NB4 (cell line): ENCODE measurements around the gene CNTN1.

ENCODE experiments used
- MYC ChIP-seq: IDR thresholded peaks from 2 replicates; pipeline ENCODE4 v1.6.1; 2011; ENCODE audit warnings: low read depth, low read length
- POLR2A ChIP-seq: IDR thresholded peaks from 2 replicates; pipeline ENCODE4 v1.6.1; 2011; ENCODE audit warnings: mild to moderate bottlenecking; ENCODE audit not compliant: insufficient read length; ENCODE audit errors: extremely low read depth
- TF ChIP-seq, protein P1 (sequence below): IDR thresholded peaks from one replicate; pipeline ENCODE4 v1.5.1; 2012; ENCODE audit warnings: low read depth, low read length
- TF ChIP-seq, protein P2 (sequence below): IDR thresholded peaks from 2 replicates; pipeline ENCODE4 v1.6.1; 2011; ENCODE audit warnings: low read depth, low read length

DNA sequence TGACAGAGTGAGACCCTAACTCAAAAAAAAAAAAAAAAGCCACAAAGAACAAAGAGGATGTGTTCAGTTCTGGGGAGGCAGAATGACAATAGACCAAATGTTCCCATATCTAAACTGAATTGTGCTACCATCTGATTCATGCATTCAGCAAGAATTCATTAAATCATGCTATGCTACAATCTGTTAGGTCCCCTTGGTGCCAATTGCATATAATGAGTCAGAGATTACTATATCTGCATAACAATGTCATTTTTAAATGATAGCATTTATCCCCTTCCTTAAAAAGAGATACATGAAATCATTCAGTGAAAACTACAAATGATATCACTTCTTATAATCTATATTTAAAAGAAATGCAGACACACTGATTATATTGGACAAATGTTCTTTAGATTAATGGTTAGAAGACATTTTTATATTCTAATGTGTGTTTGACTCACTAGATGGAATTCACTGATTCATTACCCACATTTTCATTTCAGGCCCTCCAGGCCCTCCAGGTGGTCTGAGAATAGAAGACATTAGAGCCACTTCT, 288.3 kb downstream of the CNTN1 start:
- TF ChIP-seq, protein P1, sequence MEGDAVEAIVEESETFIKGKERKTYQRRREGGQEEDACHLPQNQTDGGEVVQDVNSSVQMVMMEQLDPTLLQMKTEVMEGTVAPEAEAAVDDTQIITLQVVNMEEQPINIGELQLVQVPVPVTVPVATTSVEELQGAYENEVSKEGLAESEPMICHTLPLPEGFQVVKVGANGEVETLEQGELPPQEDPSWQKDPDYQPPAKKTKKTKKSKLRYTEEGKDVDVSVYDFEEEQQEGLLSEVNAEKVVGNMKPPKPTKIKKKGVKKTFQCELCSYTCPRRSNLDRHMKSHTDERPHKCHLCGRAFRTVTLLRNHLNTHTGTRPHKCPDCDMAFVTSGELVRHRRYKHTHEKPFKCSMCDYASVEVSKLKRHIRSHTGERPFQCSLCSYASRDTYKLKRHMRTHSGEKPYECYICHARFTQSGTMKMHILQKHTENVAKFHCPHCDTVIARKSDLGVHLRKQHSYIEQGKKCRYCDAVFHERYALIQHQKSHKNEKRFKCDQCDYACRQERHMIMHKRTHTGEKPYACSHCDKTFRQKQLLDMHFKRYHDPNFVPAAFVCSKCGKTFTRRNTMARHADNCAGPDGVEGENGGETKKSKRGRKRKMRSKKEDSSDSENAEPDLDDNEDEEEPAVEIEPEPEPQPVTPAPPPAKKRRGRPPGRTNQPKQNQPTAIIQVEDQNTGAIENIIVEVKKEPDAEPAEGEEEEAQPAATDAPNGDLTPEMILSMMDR, result no peak
- no peak for TF ChIP-seq POLR2A
- TF ChIP-seq, protein P2, sequence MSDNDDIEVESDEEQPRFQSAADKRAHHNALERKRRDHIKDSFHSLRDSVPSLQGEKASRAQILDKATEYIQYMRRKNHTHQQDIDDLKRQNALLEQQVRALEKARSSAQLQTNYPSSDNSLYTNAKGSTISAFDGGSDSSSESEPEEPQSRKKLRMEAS, result no peak
- no peak for TF ChIP-seq MYC
